ENCODE results near the gene ZIC5.

The ZIC5 gene

DNA sequence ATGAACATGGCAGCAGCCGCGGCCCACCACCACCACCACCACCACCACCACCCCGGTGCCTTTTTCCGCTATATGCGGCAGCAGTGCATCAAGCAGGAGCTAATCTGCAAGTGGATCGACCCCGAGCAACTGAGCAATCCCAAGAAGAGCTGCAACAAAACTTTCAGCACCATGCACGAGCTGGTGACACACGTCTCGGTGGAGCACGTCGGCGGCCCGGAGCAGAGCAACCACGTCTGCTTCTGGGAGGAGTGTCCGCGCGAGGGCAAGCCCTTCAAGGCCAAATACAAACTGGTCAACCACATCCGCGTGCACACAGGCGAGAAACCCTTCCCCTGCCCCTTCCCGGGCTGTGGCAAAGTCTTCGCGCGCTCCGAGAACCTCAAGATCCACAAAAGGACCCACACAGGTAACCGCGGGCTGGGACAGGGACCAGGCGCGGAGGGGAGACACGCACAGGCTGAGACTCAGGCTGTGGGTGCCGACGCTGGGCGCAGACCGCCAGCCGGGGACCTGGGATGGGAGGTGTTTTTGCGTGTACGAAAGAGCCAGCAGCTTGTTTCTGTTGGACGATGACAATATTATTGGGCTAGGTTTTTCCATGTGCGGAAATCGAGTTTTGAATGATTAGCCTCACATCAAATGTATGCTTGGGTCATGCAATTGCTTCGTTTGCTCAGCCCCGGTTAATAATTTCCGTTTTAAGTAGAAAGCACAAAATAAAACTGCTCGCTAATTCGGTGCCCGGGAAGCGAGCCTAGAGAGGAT, 11.3 kb upstream of the ZIC5 start:
- Mint-ChIP-seq H3K4me1 (peaks cover 34% of the 10 kb centered on the region), H3K4me3 (peak overlapping the region; percentile 50), H3K36me3 (peaks cover 13% of the 10 kb centered on the region), H3K27me3 (peaks cover 96% of the 10 kb centered on the region), H3K27ac (peak overlapping the region; percentile 86), H3K9me3 (peaks cover 5% of the 10 kb centered on the region)
- CTCF ChIA-PET: interaction anchor here (1.3 to 2.8 kb wide), 2 partner anchors 250 to 326 kb away, joined by 3 to 7 read pairs; no protein-coding TSS in a partner anchor
- DNase-seq: no peak

DNA sequence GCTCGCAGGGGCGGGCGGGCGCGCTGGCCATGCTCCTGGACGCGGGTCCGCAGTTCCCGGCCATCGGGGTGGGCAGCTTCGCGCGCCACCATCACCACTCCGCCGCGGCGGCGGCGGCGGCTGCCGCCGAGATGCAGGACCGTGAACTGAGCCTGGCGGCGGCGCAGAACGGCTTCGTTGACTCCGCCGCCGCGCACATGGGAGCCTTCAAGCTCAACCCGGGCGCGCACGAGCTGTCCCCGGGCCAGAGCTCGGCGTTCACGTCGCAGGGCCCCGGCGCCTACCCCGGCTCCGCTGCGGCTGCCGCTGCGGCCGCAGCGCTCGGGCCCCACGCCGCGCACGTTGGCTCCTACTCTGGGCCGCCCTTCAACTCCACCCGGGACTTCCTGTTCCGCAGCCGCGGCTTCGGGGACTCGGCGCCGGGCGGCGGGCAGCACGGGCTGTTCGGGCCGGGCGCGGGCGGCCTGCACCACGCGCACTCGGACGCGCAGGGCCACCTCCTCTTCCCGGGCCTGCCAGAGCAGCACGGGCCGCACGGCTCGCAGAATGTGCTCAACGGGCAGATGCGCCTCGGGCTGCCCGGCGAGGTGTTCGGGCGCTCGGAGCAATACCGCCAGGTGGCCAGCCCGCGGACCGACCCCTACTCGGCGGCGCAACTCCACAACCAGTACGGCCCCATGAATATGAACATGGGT, 10.6 kb upstream of the ZIC5 start:
- peaks cover 13% of the 10 kb centered on the region for H3K36me3 Mint-ChIP-seq
- H3K9me3 Mint-ChIP-seq: peaks cover 5% of the 10 kb centered on the region
- peak overlapping the region; percentile 50 for H3K4me3 Mint-ChIP-seq
- H3K27me3 Mint-ChIP-seq: peaks cover 96% of the 10 kb centered on the region
- CTCF ChIA-PET: interaction anchor here (1.3 to 2.8 kb wide), 2 partner anchors 251 to 325 kb away, joined by 3 to 7 read pairs; no protein-coding TSS in a partner anchor
- no peak overlapping the region for H3K27ac Mint-ChIP-seq
- DNase-seq: no peak
- peaks cover 38% of the 10 kb centered on the region for H3K4me1 Mint-ChIP-seq

- Mint-ChIP-seq H3K27me3 (peaks cover 96% of the 10 kb centered on the region), H3K4me3 (peak within 1 kb of the TSS; percentile 50), H3K36me3 (peaks cover 13% of the 10 kb centered on the region), H3K4me1 (peaks cover 37% of the 10 kb centered on the region), H3K9me3 (peaks cover 5% of the 10 kb centered on the region), H3K27ac (peak within 1 kb of the TSS; percentile 86)
- no peak for DNase-seq
- CTCF ChIA-PET: interaction anchor here (1.3 to 2.8 kb wide), 2 partner anchors 251 to 325 kb away, joined by 3 to 7 read pairs; no protein-coding TSS in a partner anchor
These were observed 10.1 kb upstream of the ZIC5 start, which contains the start of gene ZIC2 for GRCh38 chr13:99981735-99982035. Gene ZIC2 (plus strand): TSS chr13:99981784. CDS start chr13:99982065, 281 bp downstream.

DNA sequence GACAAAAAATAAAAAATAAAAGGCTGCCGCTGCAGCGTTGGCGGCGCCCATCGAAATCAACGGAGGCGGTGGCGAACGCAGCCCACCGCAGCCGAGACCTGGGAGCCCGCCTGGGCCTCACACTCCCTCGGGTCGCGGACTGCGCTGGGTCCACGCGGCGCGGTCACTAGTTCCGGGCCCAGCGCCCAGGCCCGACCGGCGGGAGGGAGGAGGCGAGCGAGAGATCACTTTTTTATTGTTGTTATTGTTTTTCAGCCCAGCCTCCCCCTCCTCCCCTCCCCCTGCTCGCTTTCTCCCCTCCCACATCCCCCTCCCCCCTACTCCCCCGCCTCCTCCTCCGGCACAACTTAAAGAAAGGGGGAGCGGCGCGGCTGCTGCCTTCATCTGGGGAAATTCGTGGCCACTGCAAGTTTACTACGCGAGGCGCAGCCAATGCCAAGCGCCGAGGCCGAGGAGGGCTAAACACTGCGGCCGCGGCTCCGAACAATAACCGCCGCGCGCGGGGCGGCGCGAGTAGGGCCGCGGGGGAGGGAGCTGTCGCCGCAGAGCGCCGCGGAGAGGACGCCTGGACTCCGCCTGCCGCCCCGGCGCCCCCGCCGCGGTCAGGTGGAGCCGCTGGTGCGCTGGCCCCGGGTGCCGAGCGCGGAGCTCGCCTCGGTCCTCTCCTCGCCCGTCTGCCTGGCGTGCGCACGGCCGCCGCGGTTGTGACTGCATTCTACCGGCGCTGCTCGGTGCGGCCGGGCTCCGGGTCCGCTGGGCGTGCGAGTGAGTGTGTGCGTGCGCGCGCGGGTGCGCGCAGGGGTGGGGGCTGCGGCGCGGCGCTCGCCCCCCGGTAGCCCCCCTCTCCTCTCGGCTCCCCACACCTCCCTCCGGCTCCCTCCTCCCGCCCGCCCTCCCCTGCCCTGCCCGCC, 9.5 kb upstream of the ZIC5 start:
- no peak overlapping the region for H3K27ac Mint-ChIP-seq
- no peak for DNase-seq

GRCh38 chr13:99980201-99980823, 8.7 kb upstream of the ZIC5 start:
- Mint-ChIP-seq H3K4me1 (peaks cover 32% of the 10 kb centered on the region), H3K27me3 (peaks cover 96% of the 10 kb centered on the region), H3K27ac (no peak overlapping the region), H3K4me3 (no peak overlapping the region), H3K9me3 (peaks cover 3% of the 10 kb centered on the region), H3K36me3 (peaks cover 8% of the 10 kb centered on the region)
- peak; percentile 58 for DNase-seq
- CTCF ChIA-PET: interaction anchor here (2.8 kb wide), 1 partner anchor 323 kb away, joined by 7 read pairs; no protein-coding TSS in a partner anchor

More for the DNA sequence above, 9.5 kb upstream of the ZIC5 start:
- CTCF ChIA-PET: interaction anchor here (1.3 to 2.8 kb wide), 2 partner anchors 252 to 324 kb away, joined by 3 to 7 read pairs; no protein-coding TSS in a partner anchor
- Mint-ChIP-seq H3K4me3 (peak overlapping the region; percentile 43), H3K4me1 (peaks cover 35% of the 10 kb centered on the region), H3K27me3 (peaks cover 96% of the 10 kb centered on the region), H3K9me3 (peaks cover 5% of the 10 kb centered on the region), H3K36me3 (peaks cover 11% of the 10 kb centered on the region)

- H3K27ac Mint-ChIP-seq: no peak overlapping the region
- CTCF ChIA-PET: interaction anchor here (2.8 kb wide), 1 partner anchor 323 kb away, joined by 7 read pairs; no protein-coding TSS in a partner anchor
- DNase-seq: no peak
- peaks cover 8% of the 10 kb centered on the region for H3K36me3 Mint-ChIP-seq
- H3K4me1 Mint-ChIP-seq: peaks cover 32% of the 10 kb centered on the region
- H3K4me3 Mint-ChIP-seq: peak overlapping the region; percentile 28
- peaks cover 96% of the 10 kb centered on the region for H3K27me3 Mint-ChIP-seq
- peaks cover 3% of the 10 kb centered on the region for H3K9me3 Mint-ChIP-seq
These were observed 8.1 kb upstream of the ZIC5 start for GRCh38 chr13:99979453-99980200.

DNA sequence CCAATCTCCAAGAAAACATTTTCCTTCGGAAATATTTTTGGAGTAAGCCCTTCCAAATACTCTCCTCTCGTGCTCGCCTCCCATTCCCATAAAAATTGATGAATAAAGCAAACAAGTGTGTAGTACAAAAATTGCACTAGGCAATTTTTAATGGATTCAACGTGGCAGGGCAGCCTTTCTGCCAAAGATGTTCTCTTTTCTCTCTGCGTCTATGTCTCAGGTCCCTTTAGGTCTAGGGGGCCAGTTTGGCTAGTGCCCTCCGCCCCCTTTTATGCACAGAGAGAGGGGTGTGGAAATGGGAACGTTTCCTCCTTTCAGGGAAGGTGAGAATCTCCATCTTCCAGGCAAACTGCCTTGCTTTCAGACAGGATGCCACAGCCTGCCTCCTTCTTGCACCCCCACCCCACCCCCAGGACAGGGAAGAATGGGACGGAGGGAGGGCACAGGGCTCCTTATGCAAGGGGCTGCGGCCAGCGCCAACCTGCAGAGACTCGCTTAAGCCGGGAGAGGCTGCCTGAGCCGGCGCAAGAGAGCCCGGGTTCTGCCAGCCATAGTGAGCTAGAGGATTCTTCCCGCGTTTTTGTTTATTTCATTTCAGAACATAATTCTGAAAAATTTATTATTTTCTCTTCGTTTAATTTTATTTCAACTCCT, 7.4 kb upstream of the ZIC5 start:
- Mint-ChIP-seq H3K9me3 (peaks cover 2% of the 10 kb centered on the region), H3K4me3 (peak overlapping the region; percentile 26), H3K36me3 (peaks cover 5% of the 10 kb centered on the region), H3K27me3 (peaks cover 96% of the 10 kb centered on the region), H3K4me1 (peaks cover 28% of the 10 kb centered on the region), H3K27ac (peak overlapping the region; percentile 79)
- DNase-seq: no peak
- CTCF ChIA-PET: no interaction called here

GRCh38 chr13:99977912-99978798, 6.6 kb upstream of the ZIC5 start:
- H3K4me3 Mint-ChIP-seq: peak overlapping the region; percentile 14
- peaks cover 2% of the 10 kb centered on the region for H3K9me3 Mint-ChIP-seq
- H3K4me1 Mint-ChIP-seq: peaks cover 22% of the 10 kb centered on the region
- H3K36me3 Mint-ChIP-seq: no peaks in the 10 kb centered on the region
- DNase-seq: no peak
- peaks cover 96% of the 10 kb centered on the region for H3K27me3 Mint-ChIP-seq
- peak overlapping the region; percentile 79 for H3K27ac Mint-ChIP-seq
- CTCF ChIA-PET: no interaction called here

GRCh38 chr13:99977334-99977911, 5.9 kb upstream of the ZIC5 start:
- Mint-ChIP-seq H3K36me3 (no peaks in the 10 kb centered on the region), H3K9me3 (peaks cover 2% of the 10 kb centered on the region), H3K4me3 (no peak overlapping the region), H3K27ac (no peak overlapping the region), H3K4me1 (peaks cover 18% of the 10 kb centered on the region), H3K27me3 (peaks cover 96% of the 10 kb centered on the region)
- CTCF ChIA-PET: no interaction called here
- DNase-seq: no peak

DNA sequence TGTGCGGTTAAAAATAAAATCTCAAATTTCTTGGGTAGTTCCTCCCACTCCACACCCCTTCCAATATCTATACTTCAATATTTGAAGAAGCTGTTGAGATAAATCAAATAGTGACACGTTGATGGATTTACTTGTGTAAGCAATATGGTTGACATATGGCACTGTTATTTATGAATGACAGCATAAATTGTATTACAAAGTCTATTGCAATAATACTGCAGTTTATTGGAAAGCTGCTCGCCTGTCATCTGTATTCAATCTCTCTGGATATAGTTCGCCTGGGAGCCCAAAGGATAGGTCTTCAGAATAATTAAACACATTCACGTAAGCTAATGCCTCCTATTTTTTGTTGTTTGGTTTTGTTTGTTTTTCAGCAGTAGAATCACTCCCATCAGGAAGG, 5.0 kb upstream of the ZIC5 start:
- Mint-ChIP-seq H3K27ac (no peak overlapping the region), H3K4me3 (no peak overlapping the region)
- CTCF ChIA-PET: no interaction called here

DNA sequence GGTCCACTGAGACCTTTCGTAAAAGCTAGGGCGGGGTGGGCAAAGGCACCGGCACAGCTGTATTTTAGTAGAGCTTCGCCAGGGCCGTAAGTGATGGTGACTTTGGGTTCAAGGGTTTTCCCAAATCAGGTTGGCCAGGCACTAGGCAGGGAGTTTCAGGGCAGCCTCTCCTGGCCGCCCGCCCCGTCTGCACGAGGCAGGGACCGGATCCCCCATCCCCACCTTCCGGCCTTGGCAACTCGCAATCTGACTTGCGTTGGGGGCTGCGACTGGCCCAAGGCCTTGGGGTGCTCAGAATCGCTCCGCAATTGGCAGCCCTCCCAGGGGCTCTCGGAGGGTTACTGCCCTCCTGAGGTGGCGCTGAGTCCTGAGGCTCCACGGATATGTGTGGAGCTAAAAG, 4.1 kb upstream of the ZIC5 start:
- H3K4me3 Mint-ChIP-seq: no peak overlapping the region
- peaks cover 2% of the 10 kb centered on the region for H3K9me3 Mint-ChIP-seq
- no peak for DNase-seq
- peaks cover 20% of the 10 kb centered on the region for H3K4me1 Mint-ChIP-seq
- H3K27ac Mint-ChIP-seq: no peak overlapping the region
- H3K27me3 Mint-ChIP-seq: peaks cover 95% of the 10 kb centered on the region
- CTCF ChIA-PET: no interaction called here
- H3K36me3 Mint-ChIP-seq: peaks cover 2% of the 10 kb centered on the region

More for the DNA sequence above, 5.0 kb upstream of the ZIC5 start:
- no peak for DNase-seq
- Mint-ChIP-seq H3K9me3 (peaks cover 2% of the 10 kb centered on the region), H3K36me3 (peaks cover under 1% of the 10 kb centered on the region), H3K4me1 (peaks cover 18% of the 10 kb centered on the region), H3K27me3 (peaks cover 96% of the 10 kb centered on the region)

Measured in activated naive CD4-positive, alpha-beta T cell treated with anti-CD3 and anti-CD28 coated beads, Interleukin-2, amount 10 ng/mL, durations not matched to agents 7 days and 5 days (primary cell).